HG02588 (cell line): Measurements from ENCODE around the gene TRIM67.

Experiments used
- ATAC-seq: cut with Tn5 transposase; IDR thresholded peaks from one replicate; pipeline ENCODE4 v1.9.1; 2021; ENCODE audit warnings: mild to moderate bottlenecking, moderate library complexity; ENCODE audit not compliant: unreplicated experiment

TRIM67 gene

GRCh38 chr1:231182317-231182716 is 20.5 kb downstream of the TRIM67 start:
- ATAC-seq, result no peak

GRCh38 chr1:231183639-231184590 is 22.1 kb downstream of the TRIM67 start:
- ATAC-seq, result no peak

GRCh38 chr1:231184891-231185290 is 23.0 kb downstream of the TRIM67 start:
- ATAC-seq, result no peak

GRCh38 chr1:231185391-231185790 is 23.5 kb downstream of the TRIM67 start:
- no peak for ATAC-seq

- no peak for ATAC-seq
These were observed 24.7 kb downstream of the TRIM67 start for GRCh38 chr1:231186356-231187115.

GRCh38 chr1:231187571-231187970 is 25.7 kb downstream of the TRIM67 start:
- no peak for ATAC-seq

GRCh38 chr1:231188072-231188471 is 26.2 kb downstream of the TRIM67 start:
- ATAC-seq, result no peak

- ATAC-seq, result no peak
These were observed 26.9 kb downstream of the TRIM67 start for GRCh38 chr1:231188768-231189167.

- no peak for ATAC-seq
These were observed 27.9 kb downstream of the TRIM67 start for GRCh38 chr1:231189683-231190270.

- ATAC-seq, result no peak
These were observed 28.6 kb downstream of the TRIM67 start for GRCh38 chr1:231190456-231190855.

GRCh38 chr1:231192620-231193163 is 30.8 kb downstream of the TRIM67 start:
- ATAC-seq, result no peak

GRCh38 chr1:231193710-231194340 is 32.0 kb downstream of the TRIM67 start:
- ATAC-seq, result no peak

- ATAC-seq, result no peak
These were observed 32.6 kb downstream of the TRIM67 start for GRCh38 chr1:231194476-231194842.

- ATAC-seq, result no peak
These were observed 33.1 kb downstream of the TRIM67 start for GRCh38 chr1:231194843-231195516.

- no peak for ATAC-seq
These were observed 34.4 kb downstream of the TRIM67 start for GRCh38 chr1:231196307-231196706.

- ATAC-seq, result no peak
These were observed 34.9 kb downstream of the TRIM67 start for GRCh38 chr1:231196728-231197127.

GRCh38 chr1:231199868-231200267 is 38.0 kb downstream of the TRIM67 start:
- no peak for ATAC-seq

- no peak for ATAC-seq
These were observed 38.7 kb downstream of the TRIM67 start for GRCh38 chr1:231200388-231201031.

GRCh38 chr1:231201375-231201978 is 39.6 kb downstream of the TRIM67 start:
- no peak for ATAC-seq
